HCT116 (cell line): ENCODE measurements around the gene ERMAP. TPM values are rescaled to one million over a fixed set of nuclear protein-coding genes. Genes with fewer than 3 reads are reported as not detected.

Source experiments
- ATAC-seq: fragments of 200-7000 bp; cut with Tn5 transposase; 2 replicates; pipeline ENCODE4 v1.9.1; 2020; ENCODE audit warnings: mild to moderate bottlenecking, moderate library complexity
- BruUV-seq: library from RNA; stranded (reverse); fragments of 400-500 nt; replicated peaks from 2 replicates; lab custom pipeline; 2021; lab: Mats Ljungman, UMichigan
- CTCF ChIA-PET: fragments of 300-600 bp; sonication (Branson Sonifier 250); formaldehyde crosslinking; loops from one replicate; lab custom pipeline; 2021; ENCODE audit warnings: antibody characterized with exemption; lab: Charles Lee
- POLR2A ChIA-PET: fragments of 300-600, 350-600 bp; sonication (Branson Sonifier 250); formaldehyde crosslinking; loops from one replicate; lab custom pipeline; 2021; ENCODE audit warnings: antibody characterized with exemption; lab: Charles Lee
- RAD21 ChIA-PET, 2 experiments: fragments of 300-600 bp; sonication (Branson Sonifier 250); formaldehyde crosslinking; loops; one replicate each; lab custom pipeline; 2023; ENCODE audit warnings: low total read pairs in 2 of 2; ENCODE audit not compliant: uncharacterized antibody in 2 of 2, unreplicated experiment in 2 of 2, low non-redundant PET in 1 of 2; lab: Charles Lee
- DNase-seq: peaks from one replicate; pipeline ENCODE4 v3.0.0-alpha.2; 2010; ENCODE audit warnings: low read depth, low spot score
- H2AFZ ChIP-seq: fragments of 200-600 bp; shearing (Covaris generic), sonication (generic); 2 replicates; pipeline ENCODE4 v1.6.1; 2017; ENCODE audit warnings: low read depth, mixed run types, mixed read lengths, antibody characterized with exemption, low read length; ENCODE audit not compliant: poor library complexity, severe bottlenecking
- H3K27ac ChIP-seq: 2 replicates; pipeline ENCODE4 v1.5.1; 2012; ENCODE audit warnings: low read depth, low read length
- H3K27me3 ChIP-seq: fragments of 200-600 bp; sonication (generic); 2 replicates; pipeline ENCODE4 v1.6.1; 2016; ENCODE audit warnings: mixed run types, low read length, mixed read lengths; ENCODE audit not compliant: insufficient read depth
- H3K36me3 ChIP-seq, 2 experiments: fragments of 200-500 bp in 1 of 2; fragments of 200-600 bp in 1 of 2; sonication (Bioruptor generic) in 1 of 2; sonication (generic) in 1 of 2; 2 replicates each; pipeline versions ENCODE4 v1.5.1 to v1.6.1; 2014 to 2016; ENCODE audit warnings: low read length in 2 of 2, inconsistent platforms in 1 of 2, mixed read lengths in 1 of 2, mixed run types in 1 of 2; ENCODE audit not compliant: insufficient read depth in 2 of 2, control insufficient read depth in 1 of 2
- H3K4me1 ChIP-seq, 2 experiments: fragments of 200-600 bp in 1 of 2; sonication (generic) in 1 of 2; 2 replicates each; pipeline versions ENCODE4 v1.5.1 to v1.6.1; 2012 to 2017; ENCODE audit warnings: low read length in 2 of 2, inconsistent platforms in 1 of 2, mild to moderate bottlenecking in 1 of 2, mixed read lengths in 1 of 2, mixed run types in 1 of 2, moderate library complexity in 1 of 2; ENCODE audit not compliant: insufficient read depth in 2 of 2, control insufficient read depth in 1 of 2
- H3K4me2 ChIP-seq: fragments of 200-600 bp; sonication (generic); 2 replicates; pipeline ENCODE4 v1.6.1; 2017; ENCODE audit warnings: mixed run types, low read length, mixed read lengths
- H3K4me3 ChIP-seq, 2 experiments: fragments of 200-600 bp in 1 of 2; sonication (generic) in 1 of 2; replicated peaks in 1 of 2; 2 replicates each; pipeline ENCODE4 v1.5.1; 2011 to 2016; ENCODE audit warnings: low read length in 2 of 2, control low read depth in 1 of 2, low read depth in 1 of 2, mild to moderate bottlenecking in 1 of 2, mixed read lengths in 1 of 2, mixed run types in 1 of 2
- H3K79me2 ChIP-seq: fragments of 200-600 bp; sonication (generic); 2 replicates; pipeline ENCODE4 v1.6.1; 2017; ENCODE audit warnings: mild to moderate bottlenecking, mixed run types, low read length, moderate library complexity, mixed read lengths; ENCODE audit not compliant: insufficient read depth
- H3K9ac ChIP-seq: fragments of 200-600 bp; sonication (generic); 2 replicates; pipeline ENCODE4 v1.6.1; 2016; ENCODE audit warnings: low read length, mixed read lengths
- H3K9me2 ChIP-seq: fragments of 200-600 bp; sonication (generic), shearing (Covaris generic); 2 replicates; pipeline ENCODE4 v1.6.1; 2017; ENCODE audit warnings: mixed run types, mild to moderate bottlenecking, moderate library complexity; ENCODE audit not compliant: insufficient read depth
- H3K9me3 ChIP-seq, 2 experiments: fragments of 200-500 bp in 1 of 2; fragments of 200-600 bp in 1 of 2; sonication (Bioruptor generic) in 1 of 2; sonication (generic) in 1 of 2; 2 replicates each; pipeline ENCODE4 v1.6.1; 2014 to 2017; ENCODE audit warnings: low read length in 2 of 2, mixed read lengths in 2 of 2, inconsistent platforms in 1 of 2, low read depth in 1 of 2, mild to moderate bottlenecking in 1 of 2, mixed run types in 1 of 2, moderate library complexity in 1 of 2; ENCODE audit not compliant: control insufficient read depth in 1 of 2, insufficient read depth in 1 of 2
- H4K20me1 ChIP-seq: fragments of 200-600 bp; sonication (generic), shearing (Covaris generic); 2 replicates; pipeline ENCODE4 v1.6.1; 2017; ENCODE audit warnings: mixed run types, mild to moderate bottlenecking, moderate library complexity; ENCODE audit not compliant: insufficient read depth
- ATF3 ChIP-seq: IDR thresholded peaks from 2 replicates; pipeline ENCODE4 v1.6.1; 2012
- CBX3 ChIP-seq: IDR thresholded peaks from 2 replicates; pipeline ENCODE4 v1.6.1; 2012; ENCODE audit warnings: low read depth
- CTCF ChIP-seq, 3 experiments: fragments of 200-600 bp in 1 of 3; sonication (generic) in 1 of 3; IDR thresholded peaks in 2 of 3; conservative IDR thresholded peaks in 1 of 3; 2 replicates each; pipeline ENCODE4 v1.5.1; 2012 to 2017; ENCODE audit warnings: low read depth in 2 of 3, low read length in 2 of 3, antibody characterized with exemption in 1 of 3, borderline replicate concordance in 1 of 3, control low read depth in 1 of 3, mild to moderate bottlenecking in 1 of 3, mixed read lengths in 1 of 3, mixed run types in 1 of 3, moderate library complexity in 1 of 3; ENCODE audit not compliant: insufficient read depth in 1 of 3
- EZH2 ChIP-seq: fragments of 200-600 bp; sonication (generic); IDR thresholded peaks from 2 replicates; pipeline ENCODE4 v1.6.1; 2017; ENCODE audit warnings: antibody characterized with exemption, mixed run types
- FOSL1 ChIP-seq: IDR thresholded peaks from 2 replicates; pipeline ENCODE4 v1.6.1; 2012; ENCODE audit warnings: low read depth
- MAX ChIP-seq: IDR thresholded peaks from 2 replicates; pipeline ENCODE4 v1.6.1; 2012
- POLR2A ChIP-seq: IDR thresholded peaks from 2 replicates; pipeline ENCODE4 v1.7.0; 2011; ENCODE audit warnings: borderline replicate concordance; ENCODE audit not compliant: insufficient read depth, insufficient read length; ENCODE audit errors: extremely low read depth
- POLR2AphosphoS5 ChIP-seq: IDR thresholded peaks from 2 replicates; pipeline ENCODE4 v1.6.1; 2011; ENCODE audit warnings: mild to moderate bottlenecking, low read depth, low read length, moderate library complexity
- RAD21 ChIP-seq: IDR thresholded peaks from 2 replicates; pipeline ENCODE4 v1.6.1; 2012; ENCODE audit warnings: low read depth, mild to moderate bottlenecking
- TCF7L2 ChIP-seq: IDR thresholded peaks from 2 replicates; pipeline ENCODE4 v1.7.0; 2011; ENCODE audit warnings: borderline replicate concordance, inconsistent platforms; ENCODE audit not compliant: insufficient read depth, insufficient read length; ENCODE audit errors: extremely low read depth
- intact Hi-C: fragments of 100-400 bp; cut with micrococcal nuclease; formaldehyde crosslinking; loops from 2 replicates; pipeline ENCODE4 v1.10.0; 2022
- total RNA-seq: library from RNA; stranded (reverse); gene quantifications from one replicate; pipeline ENCODE4 v1.2.1, GENCODE V29; 2021; ENCODE audit not compliant: unreplicated experiment

ERMAP gene
- total RNA-seq, 1 experiment from 2014 or later = 5.4 TPM

- peak; percentile 87 for ATAC-seq
- Histone ChIP-seq H4K20me1 (no peaks in the 10 kb centered on the region), H3K9me3 (no peaks in the 10 kb centered on the region), H3K27me3 (no peaks in the 10 kb centered on the region), H3K4me1 (no peaks in the 10 kb centered on the region), H3K9me2 (no peaks in the 10 kb centered on the region), H3K36me3 (peaks cover 13 to 19% of the 10 kb centered on the region in 2 experiments; a peak in 3 of 4 replicates), H3K4me3 (no peak overlapping the region), H3K79me2 (no peaks in the 10 kb centered on the region), H3K9ac (no peak overlapping the region), H2AFZ (no peak overlapping the region), H3K4me2 (no peak overlapping the region), H3K27ac (no peak overlapping the region)
- TF ChIP-seq CTCF (IDR thresholded peaks at IDR 0.05 in 2 of 3, conservative IDR thresholded peaks at IDR 0.05 in 1 of 3; ENCODE audit: borderline replicate concordance in 1 of 3, insufficient read depth in 1 of 3, low read depth in 2 of 3, low read length in 2 of 3) (peak; percentile 61 to 90 (median 76); a peak in 5 of 6 replicates), POLR2AphosphoS5 (no peak), RAD21 (peak; percentile 90), MAX (no peak)
- no peak for DNase-seq
- intact Hi-C loops = loop anchor here (1.0 kb wide), 2 partner anchors 135 to 295 kb away; no protein-coding TSS in a partner anchor
- ChIA-PET RAD21 (interaction anchor here (0.9 to 3.1 kb wide), 5 partner anchors 38 to 296 kb away, joined by 3 to 14 read pairs (median 6); no protein-coding TSS in a partner anchor), CTCF (interaction anchor here (0.8 to 7.1 kb wide), 6 partner anchors 11 to 449 kb away, joined by 3 to 96 read pairs (median 6); partner anchors contain the start of genes C1orf50 and P3H1), POLR2A (interaction anchor here (1.0 to 1.4 kb wide), 2 partner anchors 11 to 296 kb away, joined by 4 to 5 read pairs; partner anchors contain the start of genes C1orf50 and P3H1)
- BruUV-seq = no TSS peak
These were observed 39.1 kb upstream of the ERMAP start for GRCh38 chr1:42777852-42778251.

- peaks cover 11 to 13% of the 10 kb centered on the region in 2 experiments; a peak in 3 of 4 replicates for H3K36me3 ChIP-seq
- TF ChIP-seq FOSL1 = no peak
- TF ChIP-seq CTCF (IDR thresholded peaks at IDR 0.05 in 2 of 3, conservative IDR thresholded peaks at IDR 0.05 in 1 of 3; ENCODE audit: borderline replicate concordance in 1 of 3, insufficient read depth in 1 of 3, low read depth in 2 of 3, low read length in 2 of 3) = no peak
- TF ChIP-seq POLR2A = no peak
- TF ChIP-seq TCF7L2 = no peak
- TF ChIP-seq ATF3 = no peak
- TF ChIP-seq CBX3 = no peak
- no peak for TF ChIP-seq MAX
- TF ChIP-seq EZH2 = no peak
These were observed 37.2 kb upstream of the ERMAP start for GRCh38 chr1:42779725-42780124.

More at GRCh38 chr1:42779725-42780124, 37.2 kb upstream of the ERMAP start:
- ChIA-PET POLR2A (interaction anchor here (1.0 kb wide), 1 partner anchor 143 kb away, joined by 3 read pairs; no protein-coding TSS in a partner anchor), CTCF (interaction anchor here (1.3 to 7.1 kb wide), 3 partner anchors 9 to 294 kb away, joined by 3 to 96 read pairs (median 4); no protein-coding TSS in a partner anchor), RAD21 (no interaction called here)
- no peak overlapping the region for H3K4me3 ChIP-seq
- H3K4me1 ChIP-seq = peaks cover 0 to 4% of the 10 kb centered on the region in 2 experiments; a peak in 1 of 4 replicates
- no peak for ATAC-seq
- intact Hi-C loops = no loop called here
- H3K27me3 ChIP-seq = no peaks in the 10 kb centered on the region
- H3K9me3 ChIP-seq = no peaks in the 10 kb centered on the region
- no TSS peak for BruUV-seq
- H3K9ac ChIP-seq = no peak overlapping the region
- no peak overlapping the region for H2AFZ ChIP-seq
- no peaks in the 10 kb centered on the region for H3K79me2 ChIP-seq
- H3K4me2 ChIP-seq = no peak overlapping the region
- H3K9me2 ChIP-seq = no peaks in the 10 kb centered on the region
- no peak for DNase-seq
- no peak overlapping the region for H3K27ac ChIP-seq
- H4K20me1 ChIP-seq = no peaks in the 10 kb centered on the region
